Gastroesophageal sphincter (tissue), 4 donors: Measurements from ENCODE around the gene MED28. TPM values are rescaled to one million over a fixed set of nuclear protein-coding genes. Genes with fewer than 3 reads are reported as not detected.

Source experiments
- ATAC-seq: fragments of 150-250 bp; one replicate; pipeline ENCODE4 v1.9.1; 2016; ENCODE audit warnings: mild to moderate bottlenecking, moderate library complexity
- H3K27ac ChIP-seq, 4 donors: fragments of 200-600 bp; sonication (generic) in 3 of 4; 1 replicate in 3 of 4; 2 replicates in 1 of 4; pipeline ENCODE4 v1.5.1; 2016 to 2019
- H3K27me3 ChIP-seq: fragments of 200-600 bp; sonication (generic); one replicate; pipeline ENCODE4 v1.5.1; 2019
- H3K36me3 ChIP-seq, 2 donors: fragments of 200-600 bp; sonication (generic); one replicate each; pipeline ENCODE4 v1.5.1; 2019; ENCODE audit warnings: control low read depth in 1 of 2
- H3K4me1 ChIP-seq, 3 donors: fragments of 200-600 bp; sonication (generic); 1 replicate in 2 of 3; 2 replicates in 1 of 3; pipeline ENCODE4 v1.5.1; 2016 to 2019; ENCODE audit warnings: control low read depth in 2 of 3
- H3K4me3 ChIP-seq, 2 donors: fragments of 200-600 bp; sonication (generic); one replicate each; pipeline ENCODE4 v1.5.1; 2019; ENCODE audit warnings: mild to moderate bottlenecking in 1 of 2, moderate library complexity in 1 of 2
- H3K9me3 ChIP-seq, 3 donors: fragments of 200-600 bp; sonication (generic); one replicate each; pipeline ENCODE4 v1.5.1; 2017 to 2019; ENCODE audit warnings: control low read depth in 2 of 3
- EP300 ChIP-seq: sonication (generic); formaldehyde crosslinking; IDR thresholded peaks from one replicate; pipeline ENCODE4 v1.6.1; 2017; ENCODE audit warnings: antibody characterized with exemption, mild to moderate bottlenecking
- POLR2A ChIP-seq, 2 donors: fragments of 450-650 bp; IDR thresholded peaks; one replicate each; pipeline ENCODE4 v1.6.1; 2017; ENCODE audit warnings: antibody characterized with exemption in 2 of 2, mild to moderate bottlenecking in 2 of 2, moderate library complexity in 1 of 2
- POLR2AphosphoS5 ChIP-seq: sonication (generic); formaldehyde crosslinking; IDR thresholded peaks from one replicate; pipeline ENCODE4 v1.6.1; 2017; ENCODE audit warnings: antibody characterized with exemption
- WGBS, 2 donors: methylation state at CpG; one replicate each; pipeline ENCODE4 v1.1.5; 2018; ENCODE audit warnings: low coverage in 1 of 2; 5-methylcytosine and 5-hydroxymethylcytosine counted together
- total RNA-seq, 4 donors: library from RNA; depleted of rRNA; stranded (reverse); fragments of >200 nt; gene quantifications; one replicate each; pipeline ENCODE4 v1.1.0, GENCODE V29; 2016
- TF ChIP-seq, protein P1 (sequence below), 4 experiments: fragments of 200-600 bp in 2 of 4; fragments of 450-650 bp in 2 of 4; sonication (generic) in 1 of 4; IDR thresholded peaks; one replicate each; pipeline ENCODE4 v1.5.1; 2017 to 2019; ENCODE audit warnings: antibody characterized with exemption in 4 of 4, mild to moderate bottlenecking in 2 of 4, moderate library complexity in 2 of 4

Gene MED28
- total RNA-seq, 4 donors from 2014 or later: 12.9 to 23.3 (median 17.6) TPM

DNA sequence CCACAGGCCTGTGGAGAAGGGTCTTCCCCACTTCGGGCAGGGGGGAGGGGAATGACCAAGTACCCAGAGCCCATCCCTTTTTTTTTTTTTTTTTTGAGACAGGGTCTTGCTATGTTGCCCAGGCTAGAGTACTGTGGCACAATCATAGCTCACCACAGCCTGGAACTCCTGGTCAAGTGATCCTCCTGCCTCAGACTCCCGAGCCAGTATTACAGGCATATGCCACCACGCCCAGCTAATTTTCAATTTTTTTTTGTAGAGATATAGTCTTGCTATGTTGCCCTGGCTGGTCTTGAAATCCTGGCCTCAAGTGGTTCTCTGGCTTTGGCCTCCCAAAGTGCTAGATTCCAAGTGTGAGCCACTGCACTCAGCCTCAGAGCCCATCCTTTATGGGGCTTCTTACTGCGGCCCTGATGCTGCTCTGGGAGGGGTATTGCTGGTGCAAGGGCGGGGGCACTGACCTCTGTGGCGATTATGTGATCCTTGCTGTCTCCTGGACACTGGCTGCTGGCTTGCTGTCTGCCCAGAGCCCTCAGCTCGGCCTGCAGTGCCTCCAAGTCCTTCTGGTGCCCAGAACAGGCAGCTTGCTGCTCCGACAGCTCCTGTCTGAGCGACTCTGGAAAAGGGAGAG lies 32.9 kb downstream of the MED28 start:
- Histone ChIP-seq H3K9me3 (no peaks in the 10 kb centered on the region), H3K27ac (no peak overlapping the region), H3K4me3 (no peak overlapping the region), H3K4me1 (peaks cover 0 to under 1% (median 0%) of the 10 kb centered on the region in 3 donors), H3K27me3 (peaks cover 17% of the 10 kb centered on the region), H3K36me3 (peaks cover 0 to 3% of the 10 kb centered on the region in 2 donors)
- WGBS, 2 donors: 50 to 77% methylated on average over 2 to 5 of the region's 9 CpGs
- no peak for ATAC-seq
- TF ChIP-seq, protein P1, sequence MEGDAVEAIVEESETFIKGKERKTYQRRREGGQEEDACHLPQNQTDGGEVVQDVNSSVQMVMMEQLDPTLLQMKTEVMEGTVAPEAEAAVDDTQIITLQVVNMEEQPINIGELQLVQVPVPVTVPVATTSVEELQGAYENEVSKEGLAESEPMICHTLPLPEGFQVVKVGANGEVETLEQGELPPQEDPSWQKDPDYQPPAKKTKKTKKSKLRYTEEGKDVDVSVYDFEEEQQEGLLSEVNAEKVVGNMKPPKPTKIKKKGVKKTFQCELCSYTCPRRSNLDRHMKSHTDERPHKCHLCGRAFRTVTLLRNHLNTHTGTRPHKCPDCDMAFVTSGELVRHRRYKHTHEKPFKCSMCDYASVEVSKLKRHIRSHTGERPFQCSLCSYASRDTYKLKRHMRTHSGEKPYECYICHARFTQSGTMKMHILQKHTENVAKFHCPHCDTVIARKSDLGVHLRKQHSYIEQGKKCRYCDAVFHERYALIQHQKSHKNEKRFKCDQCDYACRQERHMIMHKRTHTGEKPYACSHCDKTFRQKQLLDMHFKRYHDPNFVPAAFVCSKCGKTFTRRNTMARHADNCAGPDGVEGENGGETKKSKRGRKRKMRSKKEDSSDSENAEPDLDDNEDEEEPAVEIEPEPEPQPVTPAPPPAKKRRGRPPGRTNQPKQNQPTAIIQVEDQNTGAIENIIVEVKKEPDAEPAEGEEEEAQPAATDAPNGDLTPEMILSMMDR (IDR thresholded peaks at IDR 0.05): no peak
- TF ChIP-seq POLR2AphosphoS5: no peak
- TF ChIP-seq POLR2A (IDR thresholded peaks at IDR 0.05): no peak
- TF ChIP-seq EP300: no peak

DNA sequence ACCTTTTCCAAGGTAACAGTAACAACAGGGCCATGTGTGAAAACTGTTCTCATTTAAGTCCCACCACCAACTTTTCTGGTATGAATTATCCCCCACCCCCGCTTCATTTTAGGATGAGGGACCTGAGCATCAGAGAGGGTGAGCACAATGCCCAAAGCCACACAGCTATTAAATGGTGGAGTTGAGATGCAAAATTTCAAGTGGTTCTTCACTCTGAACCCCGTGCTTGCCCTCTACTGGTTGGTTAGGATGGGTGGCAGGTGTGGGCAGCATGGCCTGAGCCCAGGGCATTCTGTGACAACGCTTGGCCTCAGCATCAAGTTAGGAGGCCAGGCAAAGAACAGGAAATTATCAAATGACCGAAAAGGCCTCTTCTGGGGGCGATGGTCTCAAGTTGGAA lies 33.5 kb downstream of the MED28 start:
- Histone ChIP-seq H3K36me3 (no peaks in the 10 kb centered on the region), H3K4me3 (no peak overlapping the region), H3K9me3 (peaks cover 0 to 2% (median 0%) of the 10 kb centered on the region in 3 donors), H3K4me1 (no peaks in the 10 kb centered on the region), H3K27ac (no peak overlapping the region), H3K27me3 (peaks cover 11% of the 10 kb centered on the region)
- WGBS, 2 donors: 89% methylated on average over 5 of the region's 5 CpGs; no CpG with 5 or more reads in 1 of the 2 donors
- ATAC-seq: no peak
- TF ChIP-seq POLR2A (IDR thresholded peaks at IDR 0.05): no peak
- TF ChIP-seq POLR2AphosphoS5: no peak
- TF ChIP-seq EP300: no peak
- TF ChIP-seq, protein P1 (IDR thresholded peaks at IDR 0.05): no peak

DNA sequence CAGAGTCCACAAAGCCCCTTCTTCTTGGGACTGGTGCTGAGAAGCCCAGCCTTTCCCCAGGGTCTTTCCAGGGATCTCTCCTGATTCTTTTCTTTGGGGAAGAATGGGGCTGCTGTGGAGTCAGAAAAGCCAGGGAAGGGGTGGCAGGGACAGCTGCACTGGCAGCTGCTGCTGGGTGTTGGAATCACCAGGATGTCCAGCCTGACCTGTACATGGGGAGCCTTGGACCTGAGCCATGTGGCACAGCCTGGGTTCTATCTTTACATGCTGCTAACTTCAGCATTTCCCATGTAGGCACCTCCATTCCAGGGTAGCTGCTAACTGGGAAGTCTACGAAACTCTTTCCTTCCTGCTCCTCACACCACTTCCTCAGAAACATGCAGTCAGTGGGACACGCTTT lies 36.0 kb downstream of the MED28 start:
- no peak for ATAC-seq
- 83% methylated on average over 1 of the region's 2 CpGs; no CpG with 5 or more reads in 1 of the 2 donors for WGBS, 2 donors
- H3K36me3 ChIP-seq: no peaks in the 10 kb centered on the region
- TF ChIP-seq, protein P1 (IDR thresholded peaks at IDR 0.05): no peak
- no peak for TF ChIP-seq POLR2AphosphoS5
- H3K9me3 ChIP-seq: peaks cover 0 to 5% (median 0%) of the 10 kb centered on the region in 3 donors
- no peaks in the 10 kb centered on the region for H3K27me3 ChIP-seq
- no peak overlapping the region for H3K4me3 ChIP-seq
- H3K27ac ChIP-seq: no peak overlapping the region
- no peaks in the 10 kb centered on the region for H3K4me1 ChIP-seq

DNA sequence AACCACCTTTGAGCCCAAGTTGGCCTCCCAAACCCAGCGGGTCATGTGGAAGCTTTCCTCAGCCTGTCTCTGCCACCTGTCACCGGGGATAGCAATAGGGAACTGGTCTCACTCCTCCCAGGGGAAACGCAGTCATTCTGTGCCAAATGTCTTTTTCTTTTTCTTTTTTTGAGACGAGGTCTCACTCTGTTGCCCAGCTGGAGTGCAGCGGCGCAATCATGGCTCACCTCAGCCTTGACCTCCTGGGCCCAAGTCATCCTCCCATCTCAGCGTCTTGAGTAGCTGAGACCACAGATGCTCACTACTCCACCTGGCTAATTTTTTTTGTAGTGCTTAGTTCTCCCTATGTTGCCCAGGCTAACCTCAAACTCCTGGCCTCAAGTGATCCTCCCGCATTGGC lies 40.3 kb downstream of the MED28 start:
- no peak for ATAC-seq
- Histone ChIP-seq H3K9me3 (peaks cover 0 to 5% (median 0%) of the 10 kb centered on the region in 3 donors), H3K27ac (no peak overlapping the region), H3K4me1 (no peaks in the 10 kb centered on the region), H3K36me3 (no peaks in the 10 kb centered on the region), H3K4me3 (no peak overlapping the region), H3K27me3 (peaks cover 8% of the 10 kb centered on the region)
- 68 to 84% methylated on average over 4 to 7 of the region's 8 CpGs for WGBS, 2 donors
- TF ChIP-seq POLR2A (IDR thresholded peaks at IDR 0.05) (no peak), EP300 (no peak)

DNA sequence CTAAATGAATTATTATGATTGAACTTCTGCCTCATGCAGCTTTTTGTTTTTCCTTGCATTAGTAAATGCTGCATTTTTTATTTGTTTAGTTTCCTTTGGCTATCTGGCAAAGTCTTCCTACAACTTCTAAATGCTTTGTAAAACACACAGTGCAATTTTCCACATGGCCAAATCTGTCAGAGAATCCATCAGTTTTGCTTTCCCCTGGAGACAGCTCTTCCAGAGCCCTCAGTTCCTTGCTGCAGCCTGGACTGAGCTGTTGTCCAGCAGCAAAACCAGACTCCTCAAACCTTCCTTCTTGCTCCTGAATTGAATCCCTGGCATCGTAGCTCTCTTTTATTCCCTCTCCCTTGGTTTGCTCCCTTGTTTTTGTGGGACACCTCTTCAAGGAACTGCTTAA lies 42.6 kb downstream of the MED28 start:
- H3K4me1 ChIP-seq: no peaks in the 10 kb centered on the region
- H3K36me3 ChIP-seq: no peaks in the 10 kb centered on the region
- H3K9me3 ChIP-seq: peaks cover 0 to 5% (median 0%) of the 10 kb centered on the region in 3 donors
- TF ChIP-seq POLR2A (IDR thresholded peaks at IDR 0.05) (no peak), POLR2AphosphoS5 (no peak), EP300 (no peak)
- TF ChIP-seq, protein P1 (IDR thresholded peaks at IDR 0.05): no peak
- no CpG with 5 or more reads among the region's 1 CpG for WGBS, 2 donors
- no peak overlapping the region for H3K4me3 ChIP-seq
- H3K27ac ChIP-seq: no peak overlapping the region
- H3K27me3 ChIP-seq: peaks cover 8% of the 10 kb centered on the region
- ATAC-seq: no peak
